Effector CD8-positive, alpha-beta T cell (primary cell): Measurements from ENCODE around the gene HNRNPD.
"Not testable (repeated sequence)": the region's sequence is repeated elsewhere in the genome, so short reads cannot be mapped to it uniquely, and the experiment has no call there.

Source experiments
- DNase-seq: peaks from one replicate; lab custom pipeline; 2025; lab: John Stamatoyannopoulos, UW

Gene HNRNPD

GRCh38 chr4:82372517-82373485, 990 bp downstream of the HNRNPD start:
- peak; percentile 64 for DNase-seq

- DNase-seq, result no peak
Observed at GRCh38 chr4:82371497-82371896, 2.3 kb downstream of the HNRNPD start.

- DNase-seq, result no peak
Observed at GRCh38 chr4:82367438-82368097, 6.2 kb downstream of the HNRNPD start.

- DNase-seq, result not testable (repeated sequence)
Observed at GRCh38 chr4:82366431-82366830, 7.4 kb downstream of the HNRNPD start.

- no peak for DNase-seq
Observed at GRCh38 chr4:82363896-82364487, 9.8 kb downstream of the HNRNPD start.

GRCh38 chr4:82362565-82362964, 11.2 kb downstream of the HNRNPD start:
- no peak for DNase-seq

- no peak for DNase-seq
Observed at GRCh38 chr4:82360298-82361177, 13.3 kb downstream of the HNRNPD start.

- DNase-seq, result no peak
Observed at GRCh38 chr4:82358847-82359246, 14.9 kb downstream of the HNRNPD start.

- DNase-seq, result no peak
Observed at GRCh38 chr4:82357640-82358039, 16.2 kb downstream of the HNRNPD start.

- no peak for DNase-seq
Observed at GRCh38 chr4:82354788-82355187, 19.0 kb downstream of the HNRNPD start.

GRCh38 chr4:82352825-82353366, 20.9 kb downstream of the HNRNPD start:
- DNase-seq, result no peak

GRCh38 chr4:82352118-82352824, 21.5 kb downstream of the HNRNPD start:
- no peak for DNase-seq

GRCh38 chr4:82346126-82346525, 27.7 kb downstream of the HNRNPD start:
- DNase-seq, result no peak

- no peak for DNase-seq
Observed at GRCh38 chr4:82335043-82335442, 38.7 kb downstream of the HNRNPD start.

GRCh38 chr4:82333641-82334040, 40.1 kb downstream of the HNRNPD start:
- not testable (repeated sequence) for DNase-seq

GRCh38 chr4:82331814-82332213, 42.0 kb downstream of the HNRNPD start:
- no peak for DNase-seq

- no peak for DNase-seq
Observed at GRCh38 chr4:82320351-82320750, 53.4 kb downstream of the HNRNPD start.

GRCh38 chr4:82303063-82303462, 70.7 kb downstream of the HNRNPD start:
- DNase-seq, result not testable (repeated sequence)
